Medulla oblongata (tissue), 1 donor: ENCODE results near the gene SEC14L3.

Experiments used
- DNase-seq: peaks from one replicate; pipeline ENCODE4 v3.0.0-alpha.2; 2015; ENCODE audit errors: extremely low spot score

The SEC14L3 gene

GRCh38 chr22:30471616-30472318 is at the start of gene SEC14L3:
Gene SEC14L3 (minus strand): TSS chr22:30472017. CDS start chr22:30471958, 59 bp downstream.
- DNase-seq, result no peak

DNA sequence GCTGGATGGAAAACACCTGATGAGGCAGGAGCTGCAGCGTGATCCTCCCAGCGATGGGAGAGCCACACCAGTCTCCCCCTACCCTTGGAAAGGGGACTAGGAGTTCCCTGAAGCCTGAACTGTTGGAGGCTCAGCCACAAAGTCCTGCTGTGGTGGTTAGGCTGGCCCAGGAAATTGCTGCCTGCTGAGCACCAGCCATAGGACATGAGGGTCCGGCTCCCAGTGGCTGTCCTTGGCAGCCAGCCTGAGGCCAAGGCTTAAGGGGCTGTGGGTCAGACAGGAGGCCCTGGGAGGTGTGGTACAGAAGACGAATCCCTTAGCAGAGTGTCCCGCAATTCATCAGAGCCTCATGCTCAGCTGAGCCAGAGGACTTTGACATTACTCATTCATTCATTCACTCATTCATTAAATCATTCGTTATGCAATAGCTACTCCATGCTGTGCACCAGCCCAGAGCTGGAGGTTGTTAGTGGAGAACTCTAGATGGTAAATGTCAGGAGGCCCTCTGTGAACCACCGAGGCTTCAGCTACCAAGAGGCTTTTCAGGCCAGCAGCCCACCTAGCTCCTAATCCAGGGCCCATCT is 48.1 kb upstream of the SEC14L3 start:
- DNase-seq, result no peak

GRCh38 chr22:30516731-30517130 is 44.9 kb upstream of the SEC14L3 start:
- no peak for DNase-seq

DNA sequence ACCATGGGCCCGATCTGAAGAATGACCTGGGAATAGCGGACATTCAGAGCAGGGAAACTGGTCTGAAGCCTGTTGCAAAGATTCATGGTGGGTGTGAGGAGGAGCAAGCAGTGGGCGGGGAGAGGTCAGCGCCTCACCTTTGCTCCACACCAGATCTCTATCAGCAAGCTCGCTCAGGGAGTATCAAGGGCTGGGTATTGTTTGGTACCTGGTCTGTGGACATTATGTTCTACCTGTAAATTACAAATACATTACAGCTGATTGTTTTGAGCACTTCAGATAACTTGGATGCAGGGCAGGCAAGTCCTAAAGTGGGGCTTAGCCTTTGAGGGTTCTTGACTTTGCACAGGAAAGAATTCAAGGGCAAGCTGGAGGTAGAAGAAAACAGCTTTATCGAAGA is 44.5 kb upstream of the SEC14L3 start:
- DNase-seq, result no peak

- no peak for DNase-seq
Observed at GRCh38 chr22:30514252-30514651, 42.4 kb upstream of the SEC14L3 start.

- no peak for DNase-seq
Observed at GRCh38 chr22:30513462-30513861, 41.6 kb upstream of the SEC14L3 start.

DNA sequence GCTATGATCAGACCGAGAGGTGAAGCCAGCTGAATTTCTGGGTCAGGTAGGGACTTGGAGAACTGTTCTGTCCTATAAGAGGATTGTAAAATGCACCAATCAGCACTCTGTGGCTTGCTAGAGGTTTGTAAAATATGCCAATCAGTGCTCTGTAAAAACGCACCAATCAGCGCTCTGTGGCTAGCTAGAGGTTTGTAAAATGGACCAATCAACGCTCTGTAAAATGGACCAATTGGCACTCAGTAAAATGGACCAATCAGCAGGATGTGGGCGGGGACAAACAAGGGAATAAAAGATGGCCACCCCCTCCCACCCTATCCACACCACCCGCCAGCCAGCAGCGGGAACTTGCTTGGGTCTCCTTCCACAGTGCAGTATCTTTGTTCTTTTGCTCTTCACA is 40.1 kb upstream of the SEC14L3 start:
- no peak for DNase-seq

- DNase-seq, result no peak
Observed at GRCh38 chr22:30511109-30511508, 39.3 kb upstream of the SEC14L3 start.

DNA sequence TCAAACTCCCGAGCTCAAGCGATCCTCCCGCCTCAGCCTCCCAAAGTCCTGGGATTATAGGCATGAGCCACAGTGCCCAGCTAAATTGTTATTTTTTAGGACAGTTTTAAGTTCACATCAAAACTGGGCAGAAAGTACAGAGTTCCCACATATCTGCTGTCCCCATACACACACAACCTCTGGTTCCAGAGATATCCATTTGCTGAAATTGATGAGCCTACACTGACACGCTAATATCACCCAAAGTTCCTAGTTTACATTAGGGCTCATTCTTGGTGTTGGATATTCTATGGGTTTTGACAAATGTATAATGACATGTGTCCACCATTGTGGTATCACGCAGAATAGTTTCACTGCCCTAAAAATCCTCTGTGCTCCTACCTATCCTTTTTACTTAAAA is 36.4 kb upstream of the SEC14L3 start:
- no peak for DNase-seq

GRCh38 chr22:30507670-30508069 is 35.9 kb upstream of the SEC14L3 start:
- DNase-seq, result no peak

- no peak for DNase-seq
Observed at GRCh38 chr22:30506507-30506968, 34.7 kb upstream of the SEC14L3 start.

DNA sequence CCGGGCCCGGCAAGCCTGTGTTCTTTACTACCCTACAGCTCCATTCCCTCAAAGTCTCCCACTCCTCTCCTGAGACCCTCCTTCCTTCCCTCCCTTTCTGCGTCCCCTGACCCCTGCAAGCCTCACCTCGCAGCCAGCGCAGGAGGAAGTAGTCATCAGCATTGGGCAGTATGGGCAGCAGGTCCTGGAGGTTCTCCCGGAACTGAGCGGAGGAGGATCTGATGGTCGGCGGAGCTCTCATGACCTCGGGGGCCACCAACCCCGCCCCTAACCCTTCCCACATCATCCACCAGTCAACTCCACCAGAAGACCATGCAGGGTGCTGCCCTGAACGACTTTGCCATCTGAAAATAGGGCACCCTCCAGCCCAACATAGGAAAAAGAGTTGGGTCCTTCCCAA is 31.7 kb upstream of the SEC14L3 start:
- DNase-seq, result no peak

- no peak for DNase-seq
Observed at GRCh38 chr22:30502911-30503310, 31.1 kb upstream of the SEC14L3 start.

DNA sequence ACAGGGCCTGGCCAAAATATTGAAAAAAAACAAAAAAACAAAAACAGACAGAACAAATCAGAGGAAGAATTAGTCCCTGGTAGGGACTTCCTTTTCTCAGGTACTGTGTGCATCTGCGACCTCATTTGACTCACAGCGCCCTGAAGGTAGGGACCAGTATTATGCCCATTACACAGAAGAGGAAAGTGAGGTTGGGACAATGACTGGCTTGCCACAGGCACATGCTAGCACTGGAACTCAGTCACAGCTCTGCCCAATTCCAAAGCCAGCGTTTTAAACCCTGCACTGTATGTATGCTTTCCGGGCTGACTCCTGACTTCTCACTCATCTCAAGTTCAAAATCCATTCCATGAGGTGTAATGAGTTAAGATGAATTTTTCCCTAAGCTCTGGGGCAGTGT is 30.3 kb upstream of the SEC14L3 start:
- no peak for DNase-seq

DNA sequence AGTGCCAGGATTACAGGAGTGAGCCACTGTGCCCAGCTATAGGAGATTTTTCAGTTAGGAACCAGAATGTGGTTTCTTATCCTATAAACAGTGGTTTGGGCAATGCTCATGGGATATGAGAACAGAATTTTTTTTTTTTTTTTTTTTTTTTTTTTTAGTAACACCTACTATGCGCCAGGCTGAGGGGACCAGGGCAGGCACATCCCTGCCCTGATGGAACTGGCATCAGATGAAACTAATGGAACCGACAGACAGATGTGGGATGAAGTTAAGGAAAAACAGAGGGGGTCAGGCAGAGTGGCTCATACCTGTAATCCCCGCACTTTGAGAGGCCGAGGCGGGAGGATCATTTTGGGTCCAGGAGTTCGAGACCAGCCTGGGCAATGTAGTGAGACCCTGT is 28.8 kb upstream of the SEC14L3 start:
- DNase-seq, result no peak

DNA sequence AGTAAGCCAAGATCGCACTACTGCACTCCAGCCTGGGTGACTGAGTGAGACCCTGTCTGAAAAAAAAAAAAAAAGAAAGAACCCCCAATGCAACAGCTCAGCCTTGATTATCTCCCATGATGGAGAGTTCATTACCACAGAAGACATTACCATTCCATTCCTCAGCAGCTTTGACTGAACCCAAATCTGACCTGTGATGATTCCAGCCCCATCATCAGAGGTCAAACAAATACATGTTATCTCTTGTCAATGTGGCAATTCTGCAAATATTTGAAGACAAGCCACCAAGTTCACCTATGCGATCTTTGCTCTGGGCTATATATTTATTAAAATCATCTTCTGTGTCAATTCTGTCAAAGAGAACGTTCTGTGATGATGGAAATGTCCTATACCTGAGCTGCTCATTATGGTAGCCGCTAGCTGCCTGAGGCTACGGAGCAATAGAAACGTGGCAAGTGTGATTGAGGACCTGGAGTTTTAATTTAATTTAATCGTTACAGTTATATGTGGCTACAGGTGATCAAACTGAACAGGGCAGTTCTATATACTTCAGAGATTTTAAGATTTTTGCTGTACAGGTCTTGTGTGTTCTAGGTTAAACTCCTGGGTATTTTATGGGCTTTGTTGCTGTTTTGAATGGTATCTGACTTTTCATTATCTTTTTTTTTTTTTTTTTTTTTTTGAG is 25.8 kb upstream of the SEC14L3 start:
- DNase-seq, result no peak

GRCh38 chr22:30495041-30495784 is 23.4 kb upstream of the SEC14L3 start:
- DNase-seq, result no peak

GRCh38 chr22:30492144-30492543 is 20.3 kb upstream of the SEC14L3 start:
- no peak for DNase-seq

GRCh38 chr22:30491381-30491780 is 19.6 kb upstream of the SEC14L3 start:
- DNase-seq, result no peak

DNA sequence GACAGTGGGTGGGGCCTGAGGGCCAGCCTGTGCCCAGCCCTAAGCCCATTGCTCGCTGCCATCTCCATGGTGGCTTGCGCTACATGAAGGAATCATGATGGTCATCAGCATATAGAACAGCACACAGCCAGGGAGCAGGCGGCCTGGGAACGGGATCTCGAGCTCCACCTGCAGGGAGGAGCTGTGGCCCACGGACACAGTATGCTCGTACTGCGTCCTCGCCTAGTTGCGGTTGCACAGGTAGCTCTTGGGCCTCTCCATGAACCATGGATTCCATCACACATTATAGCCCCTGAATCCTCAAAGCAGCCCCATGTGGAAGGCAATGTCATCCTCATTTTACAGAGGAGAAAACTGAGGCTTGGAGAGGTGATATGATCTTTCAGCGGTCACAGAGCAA is 18.6 kb upstream of the SEC14L3 start:
- no peak for DNase-seq

DNA sequence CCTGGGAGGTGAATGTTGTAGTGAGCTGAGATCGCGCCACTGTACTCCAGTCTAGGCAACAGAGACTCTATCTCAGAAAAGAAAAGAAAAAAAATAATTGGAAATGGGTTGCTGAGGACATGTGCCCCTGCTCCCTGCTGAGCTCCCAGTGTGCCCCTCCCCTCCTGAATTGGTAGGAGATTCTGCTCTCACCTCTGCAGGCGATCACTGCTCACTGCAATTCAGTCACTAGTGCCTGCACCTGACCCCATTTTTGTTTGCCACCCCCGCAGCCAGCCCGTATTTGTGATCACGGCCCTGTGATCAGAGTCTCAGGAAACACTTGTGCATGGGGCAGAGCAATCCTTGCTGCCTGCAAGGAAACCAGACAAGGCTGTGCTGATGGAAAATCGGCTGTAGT is 16.3 kb upstream of the SEC14L3 start:
- DNase-seq, result no peak

DNA sequence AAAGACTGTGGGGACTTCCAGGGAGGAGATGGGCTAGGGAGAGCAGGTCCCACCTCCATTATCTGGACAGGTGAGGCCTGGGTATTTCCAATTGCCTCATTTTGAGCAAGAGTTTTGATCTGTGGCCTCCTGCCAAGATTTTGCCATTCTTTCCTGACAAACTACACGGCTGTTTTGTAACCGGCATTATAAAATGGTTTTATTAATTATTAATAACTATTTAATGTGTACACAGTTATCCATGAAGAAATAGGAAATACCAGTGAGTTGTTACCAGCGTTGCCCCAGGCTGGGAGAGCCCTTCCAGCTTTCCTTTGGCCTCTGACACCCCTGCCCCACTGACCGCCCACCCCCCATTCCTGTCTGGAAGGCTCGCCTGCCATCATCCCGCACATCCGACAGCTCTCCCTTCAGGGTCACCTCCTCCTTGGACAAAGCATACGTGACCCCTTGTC is 14.9 kb upstream of the SEC14L3 start:
- no peak for DNase-seq
